ENCODE results near the gene PIF1. TPM values are rescaled to one million over a fixed set of nuclear protein-coding genes. Genes with fewer than 3 reads are reported as not detected.

Gene PIF1
- total and polyA plus RNA-seq, 2 of the 4 experiments (the other 2 are of a cell fraction), result 3.9 to 19.9 TPM

DNA sequence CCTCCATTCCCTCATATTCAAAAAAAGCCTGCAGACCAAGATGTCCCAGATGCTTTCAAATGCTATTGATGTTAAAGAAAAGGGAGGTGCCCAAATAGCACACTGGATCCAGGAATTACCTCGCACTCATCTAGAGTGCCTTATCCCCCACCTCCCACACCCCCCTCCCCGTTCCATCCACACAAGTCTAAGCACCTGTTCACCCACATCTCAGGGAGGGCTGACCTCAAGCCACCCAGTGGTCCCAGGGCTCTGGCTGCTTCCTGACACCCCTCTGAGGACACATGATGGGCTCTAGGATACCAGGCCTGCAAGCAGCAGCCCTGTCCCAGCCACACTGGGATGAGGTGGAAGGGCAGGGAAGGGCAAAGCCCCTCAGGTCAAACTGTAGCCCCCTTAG is 54.8 kb downstream of the PIF1 start:
- Histone ChIP-seq H2AFZ (replicated peaks; ENCODE audit: low read length, poor library complexity) (no peak overlapping the region), H3K27ac (ENCODE audit: insufficient read depth, low read length) (no peak overlapping the region), H4K8ac (ENCODE audit: low read depth in 2 of 2, low read length in 2 of 2) (no peak overlapping the region), H3K79me1 (ENCODE audit: low read depth in 1 of 2, low read length in 2 of 2) (peaks cover 0 to 10% of the 10 kb centered on the region in 2 experiments; a peak in 1 of 4 replicates), H2BK5ac (ENCODE audit: low read depth, low read length, poor library complexity, severe bottlenecking) (no peak overlapping the region), H3K18ac (ENCODE audit: low read depth, low read length) (no peak overlapping the region), H2AK9ac (replicated peaks; ENCODE audit: low read depth, low read length, poor library complexity) (no peak overlapping the region), H3K36me3 (ENCODE audit: control insufficient read depth, insufficient read depth, low read length) (no peaks in the 10 kb centered on the region), H2BK15ac (ENCODE audit: low read depth, low read length) (no peak overlapping the region), H3K4me2 (ENCODE audit: low read depth, low read length) (no peak overlapping the region), H3K4ac (ENCODE audit: low read depth, low read length) (no peak overlapping the region), H3K14ac (replicated peaks; ENCODE audit: low read depth, low read length) (no peak overlapping the region), H3K9me1 (ENCODE audit: insufficient read depth, low read length) (no peaks in the 10 kb centered on the region; the same call in 1 of the 2 replicates), H3K9ac (ENCODE audit: low read depth, low read length) (no peak overlapping the region), H2BK20ac (ENCODE audit: low read depth, low read length) (no peak overlapping the region), H4K20me1 (ENCODE audit: insufficient read depth, low read length) (no peaks in the 10 kb centered on the region), H3K4me1 (ENCODE audit: control insufficient read depth, insufficient read depth, low read length) (no peaks in the 10 kb centered on the region; the same call in 1 of the 2 replicates), H3K27me3 (ENCODE audit: control insufficient read depth, insufficient read depth, low read length) (peaks cover 10% of the 10 kb centered on the region; the same call in 1 of the 2 replicates), H3K4me3 (ENCODE audit: insufficient read depth, low read depth, low read length) (no peak overlapping the region), H2BK120ac (ENCODE audit: low read depth, low read length) (no peak overlapping the region), H4K5ac (ENCODE audit: low read depth, low read length) (no peak overlapping the region), H3K9me3 (ENCODE audit: control insufficient read depth, insufficient read depth, low read length) (no peaks in the 10 kb centered on the region), H2AK5ac (ENCODE audit: low read depth, low read length) (no peak overlapping the region), H3K56ac (ENCODE audit: extremely low read depth, insufficient read depth, low read length) (no peak overlapping the region), H4K91ac (ENCODE audit: insufficient read depth, low read depth, low read length) (no peak overlapping the region), H3K23ac (ENCODE audit: low read depth, low read length) (no peak overlapping the region)
- dilution Hi-C loops (cut with HindIII; ENCODE audit: low sequenced_read_pairs, unreplicated experiment) (no loop called here), in situ Hi-C loops (cut with MboI; ENCODE audit: low sequenced_read_pairs) (no loop called here), intact Hi-C loops (cut with micrococcal nuclease) (no loop called here)
- no CpG with 5 or more reads among the region's 2 CpGs for WGBS, 2 experiments (ENCODE audit: extremely low coverage in 2 of 2, insufficient read length in 1 of 2)
- no peak for ATAC-seq (ENCODE audit: low read depth)
- DNase-seq, result no peak
- CTCF ChIA-PET, result no interaction called here
- TF ChIP-seq FOS (IDR thresholded peaks at IDR 0.05; ENCODE audit: low read depth, low read length) (no peak), CHD1 (IDR thresholded peaks at IDR 0.05; ENCODE audit: low read depth, low read length) (no peak), SMC3 (IDR thresholded peaks at IDR 0.05; ENCODE audit: low read depth, low read length) (no peak), CEBPB (IDR thresholded peaks at IDR 0.05; ENCODE audit: low read depth, low read length) (no peak), NFE2L2 (IDR thresholded peaks at IDR 0.05; ENCODE audit: low read depth, low read length) (no peak)
- TF ChIP-seq, protein P1, sequence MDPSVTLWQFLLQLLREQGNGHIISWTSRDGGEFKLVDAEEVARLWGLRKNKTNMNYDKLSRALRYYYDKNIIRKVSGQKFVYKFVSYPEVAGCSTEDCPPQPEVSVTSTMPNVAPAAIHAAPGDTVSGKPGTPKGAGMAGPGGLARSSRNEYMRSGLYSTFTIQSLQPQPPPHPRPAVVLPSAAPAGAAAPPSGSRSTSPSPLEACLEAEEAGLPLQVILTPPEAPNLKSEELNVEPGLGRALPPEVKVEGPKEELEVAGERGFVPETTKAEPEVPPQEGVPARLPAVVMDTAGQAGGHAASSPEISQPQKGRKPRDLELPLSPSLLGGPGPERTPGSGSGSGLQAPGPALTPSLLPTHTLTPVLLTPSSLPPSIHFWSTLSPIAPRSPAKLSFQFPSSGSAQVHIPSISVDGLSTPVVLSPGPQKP (IDR thresholded peaks at IDR 0.05; ENCODE audit: borderline replicate concordance, low read depth, low read length), result no peak
- TF ChIP-seq, protein P2, sequence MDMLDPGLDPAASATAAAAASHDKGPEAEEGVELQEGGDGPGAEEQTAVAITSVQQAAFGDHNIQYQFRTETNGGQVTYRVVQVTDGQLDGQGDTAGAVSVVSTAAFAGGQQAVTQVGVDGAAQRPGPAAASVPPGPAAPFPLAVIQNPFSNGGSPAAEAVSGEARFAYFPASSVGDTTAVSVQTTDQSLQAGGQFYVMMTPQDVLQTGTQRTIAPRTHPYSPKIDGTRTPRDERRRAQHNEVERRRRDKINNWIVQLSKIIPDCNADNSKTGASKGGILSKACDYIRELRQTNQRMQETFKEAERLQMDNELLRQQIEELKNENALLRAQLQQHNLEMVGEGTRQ (IDR thresholded peaks at IDR 0.05; ENCODE audit: low read depth, low read length), result no peak
- POLR2A ChIA-PET (ENCODE audit: unreplicated experiment), result no interaction called here
- BruUV-seq (replicated peaks), result no TSS peak

Measured in IMR-90 (cell line).